Activated effector memory CD4-positive, alpha-beta T cell treated with anti-CD3 and anti-CD28 coated beads, Interleukin-2, amount 50 U/mL, for 16 hours (primary cell): ENCODE data around the gene MRPS16.

Experiments used
- DNase-seq: peaks from one replicate; pipeline ENCODE4 v3.0.0-alpha.2; 2020

MRPS16 gene

GRCh38 chr10:73238990-73239566 lies 13.4 kb downstream of the MRPS16 start:
- no peak for DNase-seq

- DNase-seq, result no peak
Observed at GRCh38 chr10:73234695-73235094, 17.7 kb downstream of the MRPS16 start.

- DNase-seq, result no peak
Observed at GRCh38 chr10:73233883-73234282, 18.6 kb downstream of the MRPS16 start.

- no peak for DNase-seq
Observed at GRCh38 chr10:73232887-73233286, 19.6 kb downstream of the MRPS16 start.

- DNase-seq, result no peak
Observed at GRCh38 chr10:73229567-73229966, 22.9 kb downstream of the MRPS16 start.

GRCh38 chr10:73228247-73228646 lies 24.2 kb downstream of the MRPS16 start:
- no peak for DNase-seq

- no peak for DNase-seq
Observed at GRCh38 chr10:73226663-73227062, 25.8 kb downstream of the MRPS16 start.

GRCh38 chr10:73225518-73225917 lies 26.9 kb downstream of the MRPS16 start:
- no peak for DNase-seq

- no peak for DNase-seq
Observed at GRCh38 chr10:73220989-73221388, 31.5 kb downstream of the MRPS16 start.

GRCh38 chr10:73219384-73219783 lies 33.1 kb downstream of the MRPS16 start:
- no peak for DNase-seq

GRCh38 chr10:73218431-73219191 lies 33.8 kb downstream of the MRPS16 start:
- no peak for DNase-seq

GRCh38 chr10:73217628-73218027 lies 34.8 kb downstream of the MRPS16 start:
- DNase-seq, result no peak

GRCh38 chr10:73215749-73216148 lies 36.7 kb downstream of the MRPS16 start:
- no peak for DNase-seq

GRCh38 chr10:73211106-73211811 lies 41.2 kb downstream of the MRPS16 start:
- DNase-seq, result no peak

GRCh38 chr10:73210395-73211105 lies 41.9 kb downstream of the MRPS16 start:
- DNase-seq, result no peak

- DNase-seq, result no peak
Observed at GRCh38 chr10:73209705-73210104, 42.7 kb downstream of the MRPS16 start.

- no peak for DNase-seq
Observed at GRCh38 chr10:73207883-73208282, 44.6 kb downstream of the MRPS16 start.

GRCh38 chr10:73206385-73206784 lies 46.1 kb downstream of the MRPS16 start:
- no peak for DNase-seq

GRCh38 chr10:73205890-73206289 lies 46.6 kb downstream of the MRPS16 start:
- no peak for DNase-seq

GRCh38 chr10:73205081-73205480 lies 47.4 kb downstream of the MRPS16 start:
- DNase-seq, result no peak
